MM.1S (cell line): ENCODE measurements around the gene WDR17.

Source experiments
- DNase-seq: peaks from one replicate; pipeline ENCODE4 v3.0.0-alpha.2; 2015
- H2AFZ ChIP-seq: fragments of 300-600 bp; sonication (generic); 2 replicates; pipeline ENCODE4 v1.6.0; 2016; ENCODE audit warnings: antibody characterized with exemption, low read length
- H3F3A ChIP-seq: fragments of 300-600 bp; sonication (generic); 2 replicates; pipeline ENCODE4 v1.6.1; 2016; ENCODE audit warnings: mild to moderate bottlenecking, antibody characterized with exemption, low read length, moderate library complexity, mixed read lengths; ENCODE audit not compliant: insufficient read depth
- H3K27ac ChIP-seq: fragments of 300-600 bp; sonication (generic); 2 replicates; pipeline ENCODE4 v1.5.1; 2016; ENCODE audit warnings: mild to moderate bottlenecking, low read length
- H3K27me3 ChIP-seq: fragments of 300-600 bp; sonication (generic); replicated peaks from 2 replicates; pipeline ENCODE4 v1.6.0; 2016; ENCODE audit warnings: low read length; ENCODE audit not compliant: insufficient read depth
- H3K36me3 ChIP-seq: fragments of 300-600 bp; sonication (generic); replicated peaks from 2 replicates; pipeline ENCODE4 v1.6.1; 2016; ENCODE audit warnings: mild to moderate bottlenecking, low read length, mixed read lengths; ENCODE audit not compliant: insufficient read depth
- H3K4me1 ChIP-seq: fragments of 300-600 bp; sonication (generic); 2 replicates; pipeline ENCODE4 v1.6.1; 2016; ENCODE audit warnings: low read length, mixed read lengths
- H3K4me2 ChIP-seq: fragments of 300-600 bp; sonication (generic); 2 replicates; pipeline ENCODE4 v1.6.0; 2016; ENCODE audit warnings: low read depth, low read length
- H3K4me3 ChIP-seq: fragments of 300-600 bp; sonication (generic); 2 replicates; pipeline ENCODE4 v1.5.1; 2016; ENCODE audit warnings: low read length, mixed read lengths
- H3K79me2 ChIP-seq: fragments of 300-600 bp; sonication (generic); 2 replicates; pipeline ENCODE4 v1.6.1; 2016; ENCODE audit warnings: mixed run types, low read length, mixed read lengths
- H3K9ac ChIP-seq: fragments of 300-600 bp; sonication (generic); 2 replicates; pipeline ENCODE4 v1.6.1; 2016; ENCODE audit warnings: low read length, mixed read lengths
- H3K9me2 ChIP-seq: fragments of 300-600 bp; sonication (generic); replicated peaks from 2 replicates; pipeline ENCODE4 v1.6.1; 2016; ENCODE audit warnings: mild to moderate bottlenecking, low read length, mixed read lengths; ENCODE audit not compliant: insufficient read depth
- H3K9me3 ChIP-seq: fragments of 300-600 bp; sonication (generic); replicated peaks from 2 replicates; pipeline ENCODE4 v1.6.1; 2016; ENCODE audit warnings: mild to moderate bottlenecking, low read length, mixed read lengths; ENCODE audit not compliant: insufficient read depth
- H4K20me1 ChIP-seq: fragments of 300-600 bp; sonication (generic); 2 replicates; pipeline ENCODE4 v1.6.1; 2016; ENCODE audit warnings: mild to moderate bottlenecking, low read length, moderate library complexity, mixed read lengths; ENCODE audit not compliant: insufficient read depth
- CTCF ChIP-seq: fragments of 300-600 bp; sonication (generic); IDR thresholded peaks from 2 replicates; pipeline ENCODE4 v1.5.1; 2016; ENCODE audit warnings: antibody characterized with exemption, low read length, mixed read lengths
- EZH2 ChIP-seq: fragments of 300-600 bp; sonication (generic); optimal IDR thresholded peaks from 2 replicates; pipeline ENCODE3; 2017; ENCODE audit warnings: low read depth, mild to moderate bottlenecking, antibody characterized with exemption, low read length, mixed read lengths
- EZH2phosphoT487 ChIP-seq: fragments of 300-600 bp; sonication (generic); IDR thresholded peaks from 2 replicates; pipeline ENCODE4 v1.6.1; 2018; ENCODE audit warnings: antibody characterized with exemption, low read length

Gene WDR17

GRCh38 chr4:176153124-176153523 is 87.5 kb downstream of the WDR17 start:
- TF ChIP-seq EZH2phosphoT487: no peak
- Histone ChIP-seq H3K9me3 (no peaks in the 10 kb centered on the region), H3F3A (no peaks in the 10 kb centered on the region), H3K27me3 (no peaks in the 10 kb centered on the region), H3K4me2 (no peak overlapping the region), H3K9ac (no peak overlapping the region), H3K4me3 (no peak overlapping the region), H2AFZ (no peak overlapping the region), H3K4me1 (peaks cover 4% of the 10 kb centered on the region; the same call in 1 of the 2 replicates), H3K36me3 (no peaks in the 10 kb centered on the region), H3K79me2 (no peaks in the 10 kb centered on the region), H3K9me2 (no peaks in the 10 kb centered on the region), H3K27ac (no peak overlapping the region), H4K20me1 (no peaks in the 10 kb centered on the region)
- no peak for DNase-seq

GRCh38 chr4:176156656-176157055 is 91.0 kb downstream of the WDR17 start:
- Histone ChIP-seq H3K9me3 (no peaks in the 10 kb centered on the region), H3K27me3 (no peaks in the 10 kb centered on the region), H3F3A (no peaks in the 10 kb centered on the region), H3K27ac (no peak overlapping the region), H3K79me2 (no peaks in the 10 kb centered on the region), H2AFZ (no peak overlapping the region), H4K20me1 (no peaks in the 10 kb centered on the region), H3K9me2 (no peaks in the 10 kb centered on the region), H3K9ac (no peak overlapping the region), H3K4me1 (no peaks in the 10 kb centered on the region), H3K36me3 (no peaks in the 10 kb centered on the region), H3K4me3 (no peak overlapping the region), H3K4me2 (no peak overlapping the region)
- no peak for DNase-seq
- TF ChIP-seq EZH2phosphoT487 (no peak), EZH2 (no peak), CTCF (no peak)

GRCh38 chr4:176163041-176163440 is 97.4 kb downstream of the WDR17 start:
- H3K27ac ChIP-seq: no peak overlapping the region
- no peaks in the 10 kb centered on the region for H3F3A ChIP-seq
- H3K79me2 ChIP-seq: no peaks in the 10 kb centered on the region
- no peaks in the 10 kb centered on the region for H3K9me3 ChIP-seq
- H3K4me3 ChIP-seq: no peak overlapping the region
- H3K4me1 ChIP-seq: no peaks in the 10 kb centered on the region
- DNase-seq: no peak
- H3K9ac ChIP-seq: no peak overlapping the region
- H3K27me3 ChIP-seq: no peaks in the 10 kb centered on the region
- no peak overlapping the region for H3K4me2 ChIP-seq
- H3K36me3 ChIP-seq: no peaks in the 10 kb centered on the region
- H2AFZ ChIP-seq: no peak overlapping the region
- H4K20me1 ChIP-seq: no peaks in the 10 kb centered on the region
- TF ChIP-seq EZH2: no peak
- no peak for TF ChIP-seq CTCF
- TF ChIP-seq EZH2phosphoT487: no peak
- H3K9me2 ChIP-seq: no peaks in the 10 kb centered on the region

GRCh38 chr4:176185051-176185450 is 119.4 kb downstream of the WDR17 start:
- Histone ChIP-seq H3K9me3 (no peaks in the 10 kb centered on the region), H2AFZ (no peak overlapping the region), H3K4me3 (no peak overlapping the region), H4K20me1 (no peaks in the 10 kb centered on the region), H3K9me2 (no peaks in the 10 kb centered on the region), H3K36me3 (no peaks in the 10 kb centered on the region), H3F3A (no peaks in the 10 kb centered on the region), H3K4me2 (no peak overlapping the region), H3K9ac (no peak overlapping the region), H3K27ac (no peak overlapping the region), H3K79me2 (no peaks in the 10 kb centered on the region), H3K27me3 (no peaks in the 10 kb centered on the region), H3K4me1 (no peaks in the 10 kb centered on the region)
- TF ChIP-seq CTCF (no peak), EZH2phosphoT487 (no peak)
- DNase-seq: no peak
